Posterior cingulate gyrus (tissue), 11 donors: ENCODE results near the gene CHD9NB.
"Not testable (repeated sequence)": the region's sequence is repeated elsewhere in the genome, so short reads cannot be mapped to it uniquely, and the experiment has no call there.

Experiments
- DNase-seq, 10 donors: peaks; one replicate each; pipeline versions ENCODE4 v3.0.0 to v3.0.0-alpha.2; 2020 to 2021; ENCODE audit warnings: mixed read lengths in 3 of 10
- intact Hi-C: fragments of 100-400 bp; cut with DNase I; formaldehyde crosslinking; loops from one replicate; pipeline ENCODE4 v1.15.1; 2023

The CHD9NB gene

DNA sequence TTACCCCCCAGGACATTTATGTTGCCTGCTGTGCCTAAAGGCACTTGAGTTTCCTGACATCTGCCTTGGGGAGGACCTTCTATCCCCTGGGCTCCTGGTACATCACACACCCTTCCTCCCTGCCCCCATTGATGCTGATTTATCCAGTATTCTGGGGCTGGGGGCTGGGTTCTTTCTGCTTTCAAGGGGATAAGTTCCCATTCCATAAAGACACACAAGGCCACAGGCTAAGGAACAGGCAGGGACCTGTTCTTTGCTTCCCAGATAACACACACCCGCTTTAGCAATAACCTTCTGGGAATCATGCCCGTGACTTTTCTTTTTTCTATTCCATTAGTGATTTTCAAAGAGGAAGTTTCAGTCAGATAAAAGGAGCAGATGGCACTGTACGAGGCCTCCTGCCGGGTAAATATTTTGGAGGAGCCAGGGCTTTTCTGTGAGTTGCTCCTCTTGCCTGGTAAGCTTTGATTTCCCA lies 32.7 kb upstream of the CHD9NB start:
- peak in 1 of 10 donors; percentile 35 for DNase-seq
- intact Hi-C loops, result loop anchor here (10.0 kb wide), 1 partner anchor 119 kb away; no protein-coding TSS in a partner anchor

DNA sequence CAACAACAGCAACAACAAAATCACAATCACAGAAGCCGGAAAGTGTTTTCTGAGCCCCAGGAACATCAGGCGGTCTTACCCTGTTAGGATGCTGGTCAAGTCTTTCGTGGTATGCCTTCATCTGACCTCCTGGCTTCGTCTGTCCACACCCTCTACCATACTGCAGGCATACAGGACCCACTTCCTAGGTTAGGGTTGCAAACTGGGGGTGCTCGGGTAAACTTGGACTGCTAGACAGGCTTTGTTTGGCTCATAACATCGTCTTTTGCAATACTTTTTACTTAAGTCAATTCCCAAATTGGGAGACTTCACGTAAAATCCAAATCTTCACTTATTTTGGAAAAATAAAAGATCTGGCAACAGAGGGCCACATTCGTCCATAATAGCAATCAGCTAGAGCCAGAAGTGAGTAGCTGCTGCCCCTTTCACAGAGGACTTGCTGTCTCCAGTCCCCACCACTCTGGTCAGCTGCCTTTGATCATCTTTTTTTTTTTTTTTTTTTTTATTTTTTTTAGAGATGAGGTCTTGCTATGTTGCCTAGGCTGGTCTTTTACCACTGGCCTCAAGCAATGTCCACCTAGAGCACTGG lies 32.1 kb upstream of the CHD9NB start:
- intact Hi-C loops, result loop anchor here (10.0 kb wide), 1 partner anchor 120 kb away; no protein-coding TSS in a partner anchor

DNA sequence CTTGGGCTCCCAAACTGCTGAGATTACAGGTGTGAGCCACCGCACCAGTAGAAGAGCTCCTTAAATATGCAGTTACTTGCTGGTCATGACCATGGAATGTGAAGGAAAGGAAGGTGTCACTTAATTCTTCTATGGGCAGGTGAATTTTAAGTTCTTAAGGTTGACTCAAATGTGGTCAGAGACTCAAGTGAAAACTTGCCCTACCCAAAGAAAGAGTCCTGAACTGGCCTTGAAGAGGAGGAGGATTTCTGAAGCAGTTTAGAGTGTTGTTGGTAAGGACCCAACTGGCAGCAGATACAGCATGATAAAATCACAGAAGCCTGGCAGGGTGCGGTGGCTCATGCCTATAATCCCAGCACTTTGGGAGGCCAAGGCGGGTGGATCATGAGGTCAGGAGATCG lies 31.4 kb upstream of the CHD9NB start:
- intact Hi-C loops, result loop anchor here (10.0 kb wide), 1 partner anchor 121 kb away; no protein-coding TSS in a partner anchor
- DNase-seq, result peak in 1 of 10 donors; percentile 40

More for the DNA sequence above, 32.1 kb upstream of the CHD9NB start:
- DNase-seq, result peak in 1 of 10 donors; percentile 12

DNA sequence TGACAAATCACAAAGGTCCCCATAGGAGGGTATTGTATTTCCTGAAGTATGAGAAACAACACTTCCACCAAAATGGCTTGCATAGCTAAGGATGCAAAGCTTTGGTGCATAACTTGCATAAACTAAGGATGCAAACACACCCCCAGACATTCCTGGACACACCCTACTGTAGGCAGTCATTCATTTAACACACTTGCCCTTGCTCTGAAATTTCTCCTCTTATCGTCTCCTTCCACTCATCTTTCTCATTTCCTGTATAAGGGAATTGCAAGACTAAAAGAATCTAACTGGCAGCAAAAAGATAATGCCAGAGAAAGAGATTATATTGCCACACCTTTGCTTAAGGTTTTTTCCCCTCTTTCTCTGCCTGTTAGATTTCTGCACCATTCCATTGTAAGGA lies 30.4 kb upstream of the CHD9NB start:
- intact Hi-C loops, result loop anchor here (10.0 kb wide), 1 partner anchor 122 kb away; no protein-coding TSS in a partner anchor
- DNase-seq, result no peak

DNA sequence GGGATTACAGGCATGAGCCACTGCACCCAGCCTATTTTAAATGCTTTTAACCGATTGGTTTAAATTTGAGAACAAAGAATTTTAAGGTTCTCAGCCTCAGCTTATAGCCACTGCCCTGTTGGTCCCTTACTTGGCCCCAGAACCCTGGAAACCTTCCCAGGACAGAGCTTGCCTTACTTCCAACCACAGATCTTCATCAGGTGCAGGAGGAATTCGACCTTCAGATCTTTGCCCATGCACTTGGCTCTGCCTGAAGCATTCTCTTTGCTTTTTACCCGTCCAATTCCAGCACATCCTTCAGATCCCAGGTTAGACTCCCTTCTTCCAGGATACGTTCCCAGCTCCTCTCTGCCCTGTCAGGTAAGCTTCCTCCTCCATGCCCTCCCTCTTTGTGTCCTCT lies 29.8 kb upstream of the CHD9NB start:
- peak in 1 of 10 donors; percentile 24 for DNase-seq
- intact Hi-C loops, result loop anchor here (10.0 kb wide), 1 partner anchor 122 kb away; no protein-coding TSS in a partner anchor

DNA sequence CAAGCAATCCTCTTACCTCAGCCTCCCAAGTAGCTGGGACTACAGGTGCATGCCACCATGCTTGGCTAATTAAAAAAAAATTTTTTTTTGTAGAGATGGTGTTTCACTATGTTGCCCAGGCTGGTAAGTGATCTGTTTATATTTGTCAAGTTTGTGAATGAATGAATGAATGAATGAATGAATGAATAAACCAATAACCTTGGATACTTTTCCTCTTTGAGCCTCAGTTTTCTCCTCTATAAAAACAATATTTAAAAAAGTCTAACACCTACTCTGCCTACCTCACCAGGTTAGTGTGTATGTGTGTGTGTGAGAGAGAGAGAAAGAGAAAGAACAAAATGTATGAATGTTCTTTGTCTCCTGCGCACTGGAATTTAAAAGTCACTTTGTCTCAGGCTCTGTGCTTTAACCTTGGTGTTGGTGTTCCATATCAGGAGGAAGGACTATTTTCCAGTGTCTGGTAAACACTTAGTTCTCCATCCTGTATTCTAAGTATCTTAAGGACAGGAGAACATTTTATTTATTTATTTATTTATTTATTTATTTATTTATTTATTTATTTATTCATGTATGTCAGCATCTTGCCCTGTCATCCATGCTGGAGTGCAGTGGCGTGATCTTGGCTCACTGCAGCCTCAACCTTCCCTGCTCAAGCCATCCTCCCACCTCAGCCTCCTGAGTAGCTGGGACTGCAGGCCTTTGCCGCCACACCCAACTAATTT lies 29.1 kb upstream of the CHD9NB start:
- DNase-seq, result peak in 1 of 10 donors; percentile 40
- intact Hi-C loops, result loop anchor here (10.0 kb wide), 1 partner anchor 123 kb away; no protein-coding TSS in a partner anchor

DNA sequence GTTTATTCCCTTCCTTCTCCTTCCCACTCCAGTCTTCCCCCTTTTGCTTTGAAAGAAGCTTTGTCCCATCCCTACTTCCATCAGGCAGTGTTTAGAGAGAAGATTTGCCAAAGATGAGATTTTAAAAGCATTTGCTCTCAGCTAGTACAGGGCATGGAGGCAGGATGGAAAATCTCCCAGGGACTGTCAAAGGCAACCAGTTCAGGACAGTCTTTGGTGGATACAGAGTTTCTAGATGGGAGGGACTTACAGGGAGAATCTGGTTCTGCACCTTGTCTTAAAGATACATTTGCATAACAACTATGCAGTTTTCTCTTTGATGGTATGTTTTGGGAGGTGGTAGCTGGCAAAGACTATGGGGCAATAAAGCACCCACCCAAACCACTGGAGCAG lies 28.3 kb upstream of the CHD9NB start:
- peak in 1 of 10 donors; percentile 8 for DNase-seq
- intact Hi-C loops, result loop anchor here (10.0 kb wide), 1 partner anchor 124 kb away; no protein-coding TSS in a partner anchor

DNA sequence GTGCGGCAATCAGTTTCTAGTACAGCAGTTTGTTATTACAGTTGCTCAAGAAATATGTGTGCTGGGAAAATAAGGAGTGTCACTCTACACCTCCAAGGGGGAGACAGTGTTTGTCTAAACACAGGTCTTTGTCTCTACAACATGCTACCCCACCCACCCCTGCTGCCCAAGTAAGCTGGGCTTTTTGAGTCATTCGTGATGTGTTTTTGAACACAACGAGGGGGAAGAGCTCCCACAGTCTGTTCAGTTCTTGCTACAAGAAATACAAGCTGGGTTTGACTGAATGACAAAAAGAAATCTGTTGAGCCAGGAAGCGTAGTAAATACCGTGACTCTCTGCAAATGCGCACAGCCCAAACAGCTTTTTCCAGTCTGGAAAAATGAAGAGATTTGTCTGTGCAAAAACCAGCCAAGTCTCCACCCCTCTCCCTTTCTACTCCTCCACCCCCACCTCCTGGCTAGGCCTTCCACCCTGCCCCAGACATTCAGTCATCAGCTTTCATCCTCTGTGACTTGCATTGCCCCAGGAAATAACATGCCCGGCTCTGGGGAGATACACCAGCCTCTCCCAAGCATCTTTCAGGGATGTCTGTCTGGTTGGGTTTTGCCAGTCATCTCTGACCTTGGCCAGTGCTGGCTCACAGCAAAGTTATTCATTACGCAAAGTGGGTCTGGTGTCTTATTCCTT lies 27.8 kb upstream of the CHD9NB start:
- DNase-seq, result peak in 1 of 10 donors; percentile 76
- intact Hi-C loops, result loop anchor here (10.0 kb wide), 1 partner anchor 124 kb away; no protein-coding TSS in a partner anchor

DNA sequence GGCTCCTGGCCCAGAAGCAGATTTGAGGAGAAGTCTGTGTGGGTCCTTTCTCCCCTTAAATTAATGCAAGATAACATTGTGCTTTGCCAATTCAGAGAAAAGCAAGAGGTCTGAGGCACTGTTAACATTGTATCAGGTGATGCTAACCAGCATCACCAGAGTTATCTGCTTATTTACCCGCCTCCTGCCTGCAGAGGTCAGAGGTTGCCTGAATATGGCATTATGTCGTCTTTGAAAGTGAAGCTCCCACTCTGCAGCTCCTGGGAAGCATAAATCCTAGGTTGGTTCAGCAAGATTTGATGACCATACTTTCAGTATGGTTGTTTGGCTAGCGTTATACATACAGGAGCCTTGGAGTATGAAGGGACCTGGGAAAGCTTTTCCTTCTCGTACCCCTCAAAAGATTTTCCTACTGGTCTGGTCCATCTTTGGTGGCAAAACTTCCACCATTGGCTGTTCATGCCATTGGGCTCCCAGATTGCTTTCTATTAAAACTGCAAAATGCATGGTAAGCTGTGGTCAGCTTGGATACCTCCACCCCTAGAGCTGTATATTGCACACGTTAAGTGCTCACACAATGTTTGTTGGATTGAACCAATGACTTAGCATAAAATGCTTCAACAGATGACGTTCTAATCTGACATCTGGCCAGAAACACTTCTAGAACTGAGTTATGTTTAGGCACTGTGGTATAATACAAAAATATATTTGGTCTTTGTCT lies 26.2 kb upstream of the CHD9NB start:
- DNase-seq, result peak in 1 of 10 donors; percentile 2

DNA sequence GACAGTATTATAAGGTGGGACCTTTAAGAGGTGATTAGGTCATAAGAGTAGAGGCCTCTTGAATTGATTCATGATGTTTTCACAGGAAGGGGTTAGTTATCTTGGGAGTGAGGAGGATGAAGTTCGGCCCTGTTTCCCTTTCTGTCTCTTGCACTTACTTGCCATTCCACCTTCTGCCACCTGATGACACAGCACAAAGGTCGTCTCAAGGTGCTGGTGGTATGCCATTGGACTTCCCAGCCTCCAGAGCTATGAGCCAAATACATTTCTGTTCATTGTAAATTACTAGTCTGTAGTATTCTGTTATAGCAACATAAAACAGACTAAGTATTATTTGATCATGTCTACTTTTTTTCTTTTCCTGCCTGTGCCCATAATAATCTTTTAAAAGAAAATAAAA lies 25.6 kb upstream of the CHD9NB start:
- intact Hi-C loops, result no loop called here
- no peak for DNase-seq

More for the DNA sequence above, 26.2 kb upstream of the CHD9NB start:
- intact Hi-C loops, result no loop called here

DNA sequence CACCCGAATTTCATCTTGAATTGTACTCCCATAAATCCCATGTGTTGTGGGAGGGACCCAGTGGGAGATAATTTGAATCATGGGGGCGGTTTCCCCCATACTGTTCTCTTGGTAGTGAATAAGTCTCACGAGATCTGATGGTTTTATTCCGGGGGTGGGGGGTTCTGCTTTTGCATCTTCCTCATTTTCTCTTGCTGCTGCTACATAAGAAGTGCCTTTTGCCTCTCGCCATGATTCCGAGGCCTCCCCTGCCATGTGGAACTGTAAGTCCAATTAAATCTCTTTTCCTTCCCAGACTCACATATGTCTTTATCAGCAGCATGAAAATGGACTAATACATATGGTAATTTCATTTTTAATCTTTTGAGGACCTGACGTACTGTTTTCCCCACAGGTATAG lies 22.8 kb upstream of the CHD9NB start:
- peak in 1 of 10 donors; percentile 7 for DNase-seq
- intact Hi-C loops, result not testable (repeated sequence)

DNA sequence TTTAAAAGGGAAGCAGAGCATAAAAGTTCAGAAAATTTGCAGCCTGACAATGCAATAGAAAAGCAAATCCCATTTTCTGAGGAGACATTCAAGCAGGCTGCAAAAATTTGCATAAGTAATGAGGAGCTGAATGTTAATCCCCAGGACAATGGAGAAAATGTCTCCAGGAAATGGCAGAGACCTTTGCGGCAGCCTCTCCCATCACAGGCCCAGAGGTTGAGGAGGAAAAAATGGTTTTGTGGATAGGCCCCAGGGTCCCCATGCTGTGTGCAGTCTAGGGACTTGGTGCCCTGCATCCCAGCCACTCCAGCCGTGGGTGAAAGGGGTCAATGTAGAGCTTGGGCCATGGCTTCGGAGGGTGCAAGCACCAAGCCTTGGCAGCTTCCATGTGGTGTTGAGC lies 21.6 kb upstream of the CHD9NB start:
- intact Hi-C loops, DNase-seq: not testable (repeated sequence)

DNA sequence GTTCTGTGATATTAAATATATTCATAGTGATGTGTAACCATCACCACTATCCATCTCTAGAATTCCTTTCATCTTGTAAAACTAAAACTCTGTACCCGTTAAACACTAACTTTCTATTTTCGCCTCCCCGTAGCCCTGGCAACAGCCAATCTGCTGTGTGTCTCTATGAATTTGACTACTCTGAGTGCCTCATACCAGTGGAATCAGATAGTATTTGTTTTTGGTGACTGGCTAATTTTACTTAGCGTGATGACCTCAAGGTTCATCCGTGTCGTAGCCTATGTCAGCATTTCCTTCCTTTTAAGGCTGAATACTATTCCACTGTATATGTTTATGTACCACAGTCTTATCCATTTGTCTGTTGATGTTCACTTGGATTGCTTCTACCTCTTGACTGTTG lies 20.3 kb upstream of the CHD9NB start:
- intact Hi-C loops, result no loop called here
- peak in 1 of 10 donors; percentile 50 for DNase-seq

DNA sequence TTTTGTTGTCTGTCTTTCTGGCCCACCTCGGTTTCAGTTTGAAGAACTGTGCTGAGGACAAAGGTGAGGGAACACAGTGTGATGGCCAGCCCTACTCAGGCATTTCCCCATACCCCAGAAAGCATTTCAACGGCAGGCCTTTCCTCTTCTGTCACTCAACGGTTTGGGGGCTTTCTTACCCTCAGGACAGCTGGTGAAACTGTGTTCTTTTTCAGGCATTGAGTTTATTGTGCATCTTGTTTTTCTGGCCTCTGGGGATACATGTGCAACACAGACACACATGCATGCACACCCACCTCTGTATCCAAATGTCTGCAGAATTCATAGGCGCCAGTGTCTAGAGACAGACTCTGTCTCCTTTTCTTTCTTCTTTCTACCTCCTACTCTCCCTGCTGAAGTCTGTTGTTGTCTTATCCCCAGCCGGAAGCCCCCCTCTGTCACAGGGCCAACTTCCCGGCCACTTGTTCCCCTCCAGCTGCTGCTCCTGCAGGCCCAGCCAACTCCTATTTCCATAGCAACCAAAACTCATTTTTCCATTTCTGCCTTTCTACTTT lies 19.1 kb upstream of the CHD9NB start:
- DNase-seq, result peak; percentile 28 to 94 (median 58)
- intact Hi-C loops, result no loop called here

DNA sequence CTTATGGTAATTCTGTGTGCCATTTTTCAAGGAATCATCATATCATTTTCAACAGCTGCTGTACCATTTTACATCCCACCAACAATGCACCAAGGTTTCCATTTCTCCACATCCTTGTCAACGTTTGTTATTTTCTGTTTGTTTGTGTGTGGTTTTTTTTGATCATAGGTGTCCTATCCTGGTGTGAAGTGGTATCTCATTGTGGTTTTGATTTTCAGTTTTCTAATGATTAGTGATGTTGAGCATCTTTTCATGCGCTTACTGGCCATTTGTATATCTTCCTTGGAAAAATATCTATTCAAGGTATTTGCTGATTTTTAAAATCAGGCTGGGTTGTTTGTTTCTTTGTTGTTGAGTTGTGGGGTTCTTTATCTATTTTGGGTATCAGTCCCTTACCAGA lies 17.1 kb upstream of the CHD9NB start:
- DNase-seq, result no peak
- intact Hi-C loops, result no loop called here

DNA sequence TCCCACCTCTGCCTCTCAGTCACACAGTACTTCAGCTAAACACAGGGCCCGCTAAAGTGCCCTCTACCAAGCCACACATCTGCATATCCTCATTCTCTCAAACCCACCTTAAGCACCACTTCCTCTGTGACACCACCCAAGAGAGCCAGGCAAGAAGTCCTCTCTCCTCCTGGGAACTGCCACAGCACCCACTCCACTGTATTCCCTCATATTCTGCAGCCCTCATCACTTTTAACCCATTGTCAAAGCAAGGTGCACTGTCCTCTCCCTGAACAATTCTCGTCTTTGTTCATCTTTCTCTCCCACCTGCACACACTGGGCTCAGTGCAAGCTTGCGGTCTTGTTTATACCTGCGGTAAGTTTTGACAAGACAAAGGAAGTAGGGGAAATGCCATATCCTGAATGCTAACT lies 15.7 kb upstream of the CHD9NB start:
- peak in 1 of 10 donors; percentile 24 for DNase-seq
- intact Hi-C loops, result no loop called here

DNA sequence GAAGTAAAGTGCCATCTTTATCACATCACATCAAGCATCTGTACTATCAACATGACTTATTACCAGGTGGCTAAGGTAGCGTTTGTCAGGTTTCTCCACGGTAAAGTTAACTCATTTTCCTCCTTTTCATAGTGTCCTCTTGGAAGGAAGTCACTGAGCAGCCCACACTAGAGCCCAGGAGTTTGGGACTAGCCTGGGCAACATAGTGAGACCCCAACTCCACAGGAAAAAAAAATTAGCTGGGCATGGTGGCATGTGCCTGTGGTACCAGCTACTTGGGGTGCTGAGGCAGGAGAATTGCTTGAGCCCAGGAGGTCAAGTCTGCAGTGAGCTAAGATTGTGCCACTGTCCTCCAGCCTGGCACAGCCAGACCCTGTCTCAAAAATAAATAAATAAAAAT lies 15.0 kb upstream of the CHD9NB start:
- intact Hi-C loops, result no loop called here
- no peak for DNase-seq

DNA sequence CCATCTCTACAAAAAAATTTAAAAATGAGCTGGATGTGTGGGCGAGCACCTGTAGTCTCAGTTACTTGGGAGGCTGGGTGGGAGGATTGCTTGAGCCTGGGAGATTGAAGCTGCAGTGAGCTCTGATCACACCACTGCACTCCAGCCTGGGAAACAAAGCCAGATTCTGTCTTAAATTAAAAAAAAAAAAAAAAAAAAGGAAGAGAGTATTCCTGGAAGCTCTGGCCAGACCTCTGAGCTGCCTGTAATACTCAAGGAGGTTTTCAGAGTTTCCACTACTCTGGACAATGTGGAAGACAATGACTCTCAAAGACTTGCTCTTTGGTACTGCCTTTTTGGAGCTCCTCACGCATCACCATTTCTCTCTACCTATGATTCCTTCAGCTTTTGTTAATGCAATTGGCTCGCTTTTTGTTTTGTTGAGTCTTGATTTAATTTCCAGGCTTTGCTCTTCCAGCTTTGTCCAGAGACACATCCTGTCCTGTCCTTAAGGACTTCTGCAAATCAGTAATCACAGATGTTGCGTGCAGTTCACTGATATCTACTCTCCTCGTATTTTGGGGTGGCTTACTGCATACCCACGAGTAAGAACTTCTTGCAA lies 12.9 kb upstream of the CHD9NB start:
- DNase-seq, result no peak
- intact Hi-C loops, result no loop called here

DNA sequence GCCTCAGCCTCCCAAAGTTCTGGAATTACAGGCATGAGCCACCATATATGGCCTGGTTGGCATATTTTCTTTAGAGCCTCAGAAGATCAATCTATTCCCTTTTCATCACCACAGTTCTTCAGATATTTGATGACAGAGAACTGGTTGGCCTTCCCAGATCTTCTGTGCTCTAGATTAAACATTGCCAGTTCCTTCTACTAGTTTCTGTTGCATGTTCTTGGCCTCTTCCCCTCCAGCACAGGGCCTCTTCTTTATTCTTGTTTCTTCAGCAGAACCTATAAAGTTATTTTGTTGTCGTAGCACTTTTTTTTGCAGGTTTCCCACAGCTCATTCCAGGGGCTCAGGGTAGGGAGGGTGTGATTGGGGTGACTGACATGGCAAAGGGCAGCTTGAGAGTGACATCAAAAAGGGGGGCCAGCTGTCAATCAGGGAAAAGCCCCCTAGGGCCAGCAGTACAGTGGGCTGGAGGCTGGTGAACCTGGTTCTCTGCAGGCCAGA lies 11.4 kb upstream of the CHD9NB start:
- peak in 1 of 10 donors; percentile 7 for DNase-seq
- intact Hi-C loops, result no loop called here
